GM21390 (cell line): Measurements from ENCODE around the gene U2SURP.
"Not testable (repeated sequence)": the region's sequence is repeated elsewhere in the genome, so short reads cannot be mapped to it uniquely, and the experiment has no call there.

Experiments
- ATAC-seq: cut with Tn5 transposase; IDR thresholded peaks from one replicate; pipeline ENCODE4 v1.9.1; 2021; ENCODE audit not compliant: unreplicated experiment

Gene U2SURP

DNA sequence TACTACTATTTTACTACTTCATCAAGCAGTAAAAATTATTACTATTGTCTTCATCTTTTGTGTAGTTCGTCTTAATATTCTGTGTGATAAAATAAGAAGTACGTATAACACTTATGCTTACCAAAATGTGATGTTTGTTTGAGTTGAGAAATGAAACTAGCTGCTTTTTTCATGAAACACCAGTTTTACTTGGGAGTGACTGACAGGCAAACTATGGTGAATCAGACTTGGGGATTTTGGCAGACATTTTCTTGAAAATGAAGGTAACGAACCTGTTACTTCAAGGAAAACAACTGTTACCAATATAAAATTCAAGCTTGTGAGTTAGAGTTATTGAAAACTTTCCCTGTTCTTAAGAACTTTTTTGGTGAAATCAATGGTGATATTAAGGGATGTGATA, 10.3 kb downstream of the U2SURP start:
- ATAC-seq: no peak

DNA sequence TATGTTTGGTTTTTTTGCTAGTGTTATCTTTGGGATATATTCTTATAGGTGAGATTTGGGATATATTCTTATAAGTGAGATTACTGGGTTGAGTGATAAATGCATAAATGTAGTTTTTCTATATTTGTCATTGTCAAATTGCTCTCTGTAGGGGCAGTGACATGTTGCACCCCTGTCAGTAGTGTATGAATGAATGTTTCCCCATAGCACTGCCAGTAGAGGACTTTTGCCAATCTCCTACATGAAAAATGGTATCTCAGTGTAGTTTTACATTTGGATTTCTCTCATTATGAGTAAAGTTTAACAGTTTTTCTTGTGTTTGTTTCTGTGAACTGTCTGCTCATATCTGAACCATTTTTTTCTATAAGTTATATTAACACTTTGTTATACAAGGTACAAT, 13.6 kb downstream of the U2SURP start:
- ATAC-seq: no peak

DNA sequence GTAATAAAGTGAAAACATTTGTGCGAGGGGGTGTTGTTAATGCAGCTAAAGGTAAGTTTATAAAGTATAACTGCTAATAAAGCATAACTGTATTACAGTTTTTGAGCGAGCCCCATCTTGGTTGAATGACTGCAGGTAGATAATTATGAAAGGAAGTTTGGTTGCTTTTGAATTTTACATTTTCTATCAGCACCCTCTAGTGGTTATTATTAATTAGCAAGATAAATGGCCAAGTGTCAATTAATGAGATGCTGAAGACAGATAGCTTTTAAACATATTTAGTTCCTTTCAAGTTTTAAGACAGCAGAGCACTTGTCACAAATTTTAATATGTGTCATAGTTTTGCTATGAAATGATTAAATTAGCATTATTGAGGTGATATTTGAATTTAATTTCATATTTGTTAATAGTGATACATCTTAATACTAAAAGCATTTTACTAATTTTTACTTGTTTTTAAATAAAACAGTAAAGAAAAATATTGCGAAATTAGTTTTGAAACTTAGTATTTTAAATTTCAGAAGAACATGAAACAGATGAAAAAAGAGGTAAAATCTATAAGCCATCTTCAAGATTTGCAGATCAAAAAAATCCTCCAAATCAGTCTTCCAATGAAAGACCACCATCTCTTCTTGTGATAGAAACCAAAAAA, 15.1 kb downstream of the U2SURP start:
- no peak for ATAC-seq

GRCh38 chr3:143024351-143024960, 23.1 kb downstream of the U2SURP start:
- ATAC-seq: no peak

GRCh38 chr3:143031327-143031726, 30.0 kb downstream of the U2SURP start:
- no peak for ATAC-seq

DNA sequence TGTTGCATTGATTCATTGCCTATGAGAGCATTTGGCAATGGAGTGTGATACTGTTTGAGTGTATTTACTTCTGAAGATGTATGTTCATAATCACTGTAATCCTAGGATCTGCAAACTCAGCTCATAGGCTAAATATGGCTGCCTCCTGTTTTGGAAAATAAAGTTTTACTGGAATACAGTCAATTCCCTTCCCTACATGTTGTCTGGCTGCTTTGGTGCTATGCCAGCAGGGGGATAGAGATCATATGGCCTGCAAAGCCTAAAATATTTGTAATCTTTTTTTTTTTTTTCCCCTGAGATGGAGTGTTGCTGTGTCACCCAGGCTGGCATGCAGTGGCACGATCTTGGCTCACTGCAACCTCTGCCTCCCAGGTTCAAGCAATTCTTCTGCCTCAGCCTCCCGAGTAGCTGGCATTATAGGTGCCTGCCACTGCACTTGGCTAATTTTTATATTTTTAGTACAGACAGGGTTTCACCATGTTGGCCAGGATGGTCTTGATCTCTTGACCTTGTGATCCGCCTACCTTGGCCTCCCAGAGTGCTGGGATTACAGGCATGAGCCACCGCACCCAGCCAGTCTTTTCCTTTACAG, 30.5 kb downstream of the U2SURP start:
- not testable (repeated sequence) for ATAC-seq

DNA sequence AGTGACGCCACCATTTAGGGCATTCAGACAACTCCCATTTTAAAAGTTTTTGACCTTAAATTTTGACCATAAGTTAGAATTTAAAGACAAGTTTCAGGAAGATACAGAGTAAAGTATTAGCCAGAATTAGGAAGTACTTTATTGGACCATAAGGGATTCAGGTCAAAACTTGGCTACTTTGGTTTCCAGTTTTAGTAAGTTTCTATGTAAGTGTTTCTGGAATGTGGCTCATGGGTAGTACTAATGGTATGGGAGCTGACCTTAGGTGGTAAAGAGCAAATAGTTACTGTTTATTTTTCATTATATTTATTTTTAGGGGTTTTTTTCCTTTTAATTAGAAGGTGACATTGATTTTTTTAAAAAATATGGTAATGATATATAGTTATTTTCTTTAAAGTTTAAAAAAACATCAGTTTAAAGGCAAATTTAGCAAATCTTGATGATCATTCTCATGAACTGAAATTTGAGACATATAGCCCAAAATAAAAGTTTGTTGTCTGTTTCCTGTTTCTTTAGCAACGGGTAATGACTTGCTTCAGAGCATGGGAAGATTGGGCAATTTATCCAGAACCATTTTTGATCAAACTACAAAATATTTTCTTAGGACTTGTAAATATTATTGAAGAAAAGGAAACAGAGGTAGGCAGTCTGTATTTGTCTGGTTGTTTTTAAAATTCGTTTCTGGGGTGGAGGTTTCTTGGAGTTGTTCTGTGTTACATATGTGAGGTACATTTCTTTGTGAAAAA, 34.3 kb downstream of the U2SURP start:
- no peak for ATAC-seq

- no peak for ATAC-seq
These were observed 35.2 kb downstream of the U2SURP start for GRCh38 chr3:143036557-143036956.

DNA sequence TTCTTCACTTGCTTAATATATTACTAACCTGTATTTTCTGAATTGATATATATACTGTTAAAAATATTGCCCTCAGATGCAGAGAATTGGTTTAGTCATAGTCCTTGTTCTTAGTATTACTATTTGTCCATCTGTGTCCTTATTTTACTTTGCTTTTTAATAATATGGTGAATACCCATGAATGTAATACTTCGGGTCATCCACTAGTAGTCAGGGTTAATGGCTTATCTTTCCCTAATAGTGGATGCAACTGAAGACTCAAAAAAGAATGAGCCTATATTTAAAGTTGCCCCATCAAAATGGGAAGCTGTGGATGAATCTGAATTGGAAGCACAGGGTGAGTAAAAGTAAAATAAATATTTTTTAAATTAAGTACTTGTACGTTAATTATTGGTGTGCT, 36.5 kb downstream of the U2SURP start:
- ATAC-seq: no peak

GRCh38 chr3:143040261-143040879, 39.0 kb downstream of the U2SURP start:
- ATAC-seq: no peak

DNA sequence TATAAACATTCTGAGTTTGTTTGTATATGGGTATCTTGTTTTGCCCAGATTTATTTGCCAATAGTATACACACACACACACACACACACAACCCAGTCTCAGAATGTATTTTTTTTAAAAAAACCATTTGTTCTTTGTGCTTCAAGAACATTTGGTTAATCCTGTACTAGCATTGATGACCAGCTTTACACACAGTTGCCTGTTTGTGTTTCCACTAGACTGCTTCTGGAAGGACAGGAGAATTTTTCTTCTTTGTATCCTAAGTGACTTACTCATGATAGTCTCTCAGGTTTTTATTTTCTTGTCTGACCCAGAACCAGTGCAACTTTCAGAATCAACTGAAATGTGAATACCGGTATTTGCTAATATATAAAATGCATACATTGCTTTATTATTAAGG, 40.5 kb downstream of the U2SURP start:
- ATAC-seq: no peak

- no peak for ATAC-seq
These were observed 44.3 kb downstream of the U2SURP start for GRCh38 chr3:143045639-143046038.

GRCh38 chr3:143046075-143046474, 44.7 kb downstream of the U2SURP start:
- not testable (repeated sequence) for ATAC-seq

DNA sequence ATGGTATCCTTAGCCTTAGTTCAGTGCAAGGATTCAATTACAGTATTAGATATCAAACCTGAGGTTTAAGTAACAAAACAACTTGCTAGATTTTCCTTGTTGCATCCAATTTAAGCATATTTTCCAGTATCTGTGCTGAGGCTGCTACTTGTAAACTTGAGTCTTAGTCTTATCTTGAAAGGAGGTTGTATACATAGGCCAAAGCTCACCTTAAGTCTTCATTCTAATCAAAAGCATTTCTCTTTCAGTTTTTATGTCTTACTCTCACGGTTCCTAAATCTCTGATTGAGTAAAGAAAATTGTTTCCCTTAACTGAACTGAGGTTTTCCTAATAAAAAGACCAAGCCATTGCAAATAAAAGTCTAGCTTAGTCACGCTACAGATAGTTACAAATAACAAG, 52.6 kb downstream of the U2SURP start:
- ATAC-seq: no peak

DNA sequence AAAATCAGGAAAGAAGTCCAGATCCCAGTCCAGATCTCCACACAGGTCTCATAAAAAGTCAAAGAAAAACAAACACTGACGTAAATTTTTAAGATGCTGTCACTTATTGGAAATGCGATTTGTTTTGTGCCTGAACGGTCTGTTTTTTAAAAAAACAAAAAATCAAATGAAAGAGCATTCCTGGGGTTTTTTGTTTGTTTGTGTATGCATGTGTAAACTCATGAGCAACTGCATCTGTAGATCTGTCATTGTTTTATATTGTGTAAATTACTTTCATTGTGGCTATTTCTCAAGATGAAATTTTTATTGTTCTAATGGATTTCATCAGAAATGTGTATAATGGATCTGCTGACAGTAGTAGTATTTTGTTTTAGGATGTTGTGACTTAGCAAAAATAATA, 55.0 kb downstream of the U2SURP start:
- no peak for ATAC-seq

GRCh38 chr3:143060906-143061305, 59.5 kb downstream of the U2SURP start:
- peak; percentile 99 for ATAC-seq

GRCh38 chr3:143063018-143063417, 61.6 kb downstream of the U2SURP start:
- ATAC-seq: no peak

DNA sequence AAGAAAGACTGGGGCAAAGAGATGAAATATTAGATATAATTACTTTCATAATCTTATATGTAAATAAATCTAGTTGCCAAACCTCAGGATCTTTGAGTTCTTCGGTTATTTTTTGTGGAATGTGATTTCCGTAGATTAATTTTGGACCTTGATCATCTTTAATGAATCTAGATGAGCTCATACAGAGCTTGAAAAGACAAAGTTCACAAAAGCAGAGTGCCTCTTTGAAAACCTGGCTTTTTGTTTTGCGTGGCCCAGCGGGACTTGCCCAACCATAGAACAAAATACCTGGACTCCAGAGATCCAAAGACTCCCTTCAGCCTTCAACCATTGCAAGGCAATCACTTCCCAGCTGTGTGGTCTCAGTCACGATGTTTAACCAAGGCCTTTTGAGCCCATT, 63.4 kb downstream of the U2SURP start:
- no peak for ATAC-seq

- ATAC-seq: no peak
These were observed 64.0 kb downstream of the U2SURP start for GRCh38 chr3:143065364-143065763.

GRCh38 chr3:143066033-143066432, 64.7 kb downstream of the U2SURP start:
- ATAC-seq: no peak

GRCh38 chr3:143067201-143067600, 65.8 kb downstream of the U2SURP start:
- no peak for ATAC-seq
